OCI-M1 (cell line): ENCODE data around the gene PDE4D.

Experiments used
- DNase-seq: peaks from one replicate; lab custom pipeline; 2025; lab: John Stamatoyannopoulos, UW

PDE4D gene

DNA sequence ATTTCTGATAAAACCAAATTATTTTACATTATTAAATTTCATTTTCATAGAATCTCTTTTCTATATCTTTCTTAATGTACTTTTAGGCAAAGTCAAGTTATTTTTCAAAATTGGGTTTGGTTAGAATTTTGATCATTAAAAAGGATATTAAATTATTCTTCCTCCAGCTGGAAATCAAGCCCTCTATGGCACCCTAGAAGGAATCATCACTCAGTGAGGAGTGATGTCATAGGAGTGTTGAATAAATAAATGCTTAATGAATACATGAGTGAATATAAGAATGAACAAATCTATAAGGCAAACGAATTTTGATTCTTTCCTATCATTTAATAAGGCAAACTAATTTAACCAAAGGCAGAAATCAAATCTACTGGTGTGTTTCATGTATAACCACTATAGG lies 639.9 kb downstream of the PDE4D start:
- DNase-seq = no peak

DNA sequence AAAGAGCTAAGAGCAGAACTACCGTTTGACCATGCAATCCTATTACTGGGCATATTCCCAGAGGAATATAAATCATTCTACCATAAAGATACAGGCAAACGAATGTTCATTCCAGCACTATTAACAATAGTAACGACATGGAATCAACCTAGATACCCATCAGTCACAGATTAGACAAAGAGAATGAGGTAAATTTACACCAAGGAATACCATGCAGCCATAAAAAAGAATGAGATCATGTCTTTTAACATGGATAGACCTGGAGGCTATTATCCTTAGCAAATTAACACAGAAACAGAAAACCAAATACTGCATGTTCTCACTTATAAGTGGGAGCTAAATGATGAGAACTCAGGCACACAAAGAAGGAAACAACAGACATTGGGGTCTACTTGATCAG lies 641.9 kb downstream of the PDE4D start:
- DNase-seq = no peak

DNA sequence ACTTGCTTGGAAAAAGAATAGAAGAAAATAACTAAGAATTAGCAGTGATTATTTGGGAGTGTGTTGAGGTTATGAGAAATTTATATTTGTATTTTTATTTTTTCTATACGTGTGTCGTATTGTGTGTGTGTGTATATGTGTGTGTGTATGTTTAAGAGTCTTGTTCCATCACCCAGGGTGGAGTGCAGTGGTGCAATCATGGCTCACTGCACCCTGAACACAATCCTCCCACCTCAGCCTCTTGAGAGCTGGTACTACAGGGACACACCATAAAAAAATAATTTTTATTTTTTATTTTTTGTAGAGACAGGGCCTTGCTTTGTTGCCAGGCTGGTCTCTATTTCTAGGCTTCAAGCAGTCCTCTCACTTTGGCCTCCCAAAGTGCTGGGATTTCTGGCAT lies 643.8 kb downstream of the PDE4D start:
- DNase-seq = no peak

DNA sequence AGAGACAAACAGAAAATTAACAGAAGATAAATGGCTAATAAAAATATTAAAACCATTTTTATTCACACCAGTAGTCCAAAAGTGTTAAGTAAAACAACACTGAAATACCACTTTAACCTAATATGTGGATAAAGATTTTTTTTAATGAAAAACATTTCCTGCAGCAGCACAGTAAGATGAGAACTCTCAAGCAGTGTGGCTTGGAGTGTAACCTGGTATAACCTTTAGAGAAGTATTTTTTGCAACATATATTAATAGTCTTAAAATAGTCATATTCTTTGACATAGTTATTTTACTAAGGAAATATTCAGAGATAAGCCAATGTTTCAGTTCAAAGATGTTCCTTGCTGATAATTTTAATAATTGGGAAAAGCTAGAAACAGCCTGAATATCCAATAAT lies 644.4 kb downstream of the PDE4D start:
- DNase-seq = no peak

DNA sequence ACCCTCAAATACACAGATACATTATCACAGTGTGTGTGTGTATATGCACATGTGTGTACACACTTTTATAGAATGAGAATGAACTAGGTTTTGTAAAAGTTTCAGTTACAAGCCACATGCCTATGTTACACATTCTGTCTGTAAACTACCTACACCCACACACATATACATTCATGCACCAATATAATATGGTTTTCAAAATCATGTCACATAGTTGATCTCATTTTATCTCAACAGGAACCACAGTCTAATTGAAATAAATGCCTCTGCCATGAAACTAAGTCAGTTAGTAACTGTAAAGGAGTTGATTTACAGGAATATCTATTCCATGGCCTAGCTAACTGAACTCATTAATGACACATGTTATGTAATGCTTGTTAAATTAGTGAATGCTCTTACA lies 646.6 kb downstream of the PDE4D start:
- DNase-seq = no peak

DNA sequence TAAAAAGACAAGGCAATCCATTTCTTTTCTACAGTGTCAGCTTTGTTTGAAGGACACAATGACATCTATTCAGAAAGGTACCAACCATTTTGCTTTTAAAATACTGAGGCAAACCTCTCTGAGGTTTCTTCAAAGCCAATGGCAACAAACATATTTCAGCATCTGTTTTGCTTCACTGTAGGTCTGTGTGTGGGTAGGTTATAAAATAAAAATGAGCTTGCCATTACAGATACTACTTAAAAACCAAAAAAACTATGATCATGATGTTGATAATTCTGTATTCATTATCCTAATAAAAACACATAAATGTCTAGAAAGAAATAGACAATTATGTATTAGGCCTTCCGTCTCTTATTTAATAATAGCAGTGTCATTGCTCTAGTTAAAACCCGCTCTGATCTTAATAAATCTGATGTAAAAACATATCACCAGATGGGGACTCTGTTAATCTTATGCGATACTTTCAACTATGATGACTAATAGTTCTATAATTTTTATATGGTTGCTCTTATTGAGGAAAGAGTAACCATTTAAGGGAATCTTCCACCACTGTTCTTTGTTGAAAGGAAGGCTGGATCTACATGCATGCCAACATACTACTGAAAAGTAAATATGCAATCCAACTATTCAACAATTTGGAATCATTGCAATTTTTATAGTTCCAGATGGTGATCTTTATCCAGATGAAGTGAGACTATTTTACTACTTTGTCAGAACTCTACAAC lies 647.2 kb downstream of the PDE4D start:
- DNase-seq = no peak

DNA sequence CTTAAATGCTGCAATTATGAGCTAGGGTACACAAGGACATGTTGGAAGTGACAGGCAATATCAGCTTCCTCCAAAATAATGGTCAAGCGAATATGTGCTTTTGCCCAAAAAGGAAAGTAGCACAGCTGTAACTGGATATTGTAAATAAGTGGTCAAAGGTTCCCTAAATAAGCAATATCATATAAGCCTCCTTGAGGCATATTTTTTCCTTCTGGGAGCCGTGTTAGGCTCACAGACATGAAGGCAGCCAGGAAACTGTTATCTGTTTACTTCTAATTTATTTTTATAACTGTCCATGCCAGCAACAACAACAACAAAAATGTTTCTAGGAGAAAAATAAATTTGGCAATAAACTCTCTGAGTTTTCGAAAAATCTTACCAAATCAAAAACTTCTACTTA lies 648.3 kb downstream of the PDE4D start:
- no peak for DNase-seq

DNA sequence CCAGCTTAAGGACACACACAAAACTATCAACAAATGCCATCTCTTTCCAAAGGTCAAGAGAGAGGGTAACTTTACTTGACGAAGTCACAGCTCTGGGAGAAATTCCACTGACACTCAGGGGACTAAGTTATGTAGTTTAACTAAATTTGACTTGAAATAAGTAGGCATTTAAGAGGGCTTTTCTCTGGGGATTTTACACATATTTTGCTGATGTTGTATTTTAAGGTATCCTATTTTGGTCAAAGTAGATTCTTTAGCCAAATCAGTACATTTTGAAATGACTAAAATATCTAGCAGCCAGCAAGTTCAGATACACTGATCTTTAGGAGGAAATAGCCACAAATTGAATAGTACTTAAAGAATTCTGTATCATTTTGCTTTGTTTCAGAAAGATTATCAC lies 652.0 kb downstream of the PDE4D start:
- DNase-seq = no peak

DNA sequence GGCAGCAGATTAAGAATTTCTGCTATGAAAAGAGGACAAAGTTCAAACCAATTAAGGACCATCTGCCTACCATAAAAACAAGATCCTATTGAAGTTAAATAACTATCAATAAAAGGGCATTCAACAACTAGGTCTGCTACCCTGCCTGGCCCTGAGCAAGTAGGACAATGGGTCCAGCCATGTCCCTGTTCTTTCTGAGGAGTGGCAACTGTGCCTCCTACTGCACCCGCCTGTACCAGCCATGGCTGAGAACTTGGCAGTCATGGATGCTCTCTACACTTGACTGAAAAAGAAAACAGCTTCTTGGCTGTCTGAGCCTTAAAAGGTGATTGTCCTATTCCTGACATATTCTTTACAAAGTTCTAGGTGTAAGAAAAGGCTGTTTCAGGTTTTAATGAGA lies 652.4 kb downstream of the PDE4D start:
- no peak for DNase-seq

DNA sequence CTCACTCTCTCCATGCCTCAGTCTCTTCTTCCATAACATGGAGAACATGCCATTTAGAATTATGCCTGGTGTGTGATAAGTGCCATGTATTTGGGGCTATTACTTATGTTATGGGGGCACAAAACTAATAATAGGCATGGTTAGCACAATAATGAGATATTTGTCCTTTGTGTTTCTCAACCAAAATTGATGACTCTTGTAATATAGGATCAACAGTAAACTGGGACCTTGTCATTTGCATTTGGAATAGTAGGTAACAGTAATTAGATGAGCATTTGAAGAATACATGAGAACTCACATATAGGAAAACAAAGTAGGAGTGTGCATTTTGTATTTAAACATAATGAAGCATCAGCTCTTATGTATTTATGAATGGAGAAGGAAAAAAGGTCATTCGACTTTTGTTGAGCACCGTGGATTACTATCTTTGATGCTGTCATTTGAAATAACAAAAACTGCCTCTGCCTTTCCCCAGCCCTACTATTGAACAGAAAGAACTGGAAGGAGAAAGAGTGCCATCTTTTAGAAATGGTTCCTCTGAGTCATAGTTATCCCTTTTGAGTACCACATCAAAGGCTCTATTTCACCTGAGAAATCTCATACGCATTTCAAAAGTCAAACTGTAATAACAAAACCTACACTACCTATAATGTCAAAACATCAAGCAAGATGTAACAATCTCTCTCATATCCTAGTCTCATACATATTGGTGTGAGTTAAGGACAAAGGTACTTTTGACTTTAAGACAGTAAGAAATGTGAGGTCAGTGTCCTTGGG lies 655.2 kb downstream of the PDE4D start:
- DNase-seq = no peak

DNA sequence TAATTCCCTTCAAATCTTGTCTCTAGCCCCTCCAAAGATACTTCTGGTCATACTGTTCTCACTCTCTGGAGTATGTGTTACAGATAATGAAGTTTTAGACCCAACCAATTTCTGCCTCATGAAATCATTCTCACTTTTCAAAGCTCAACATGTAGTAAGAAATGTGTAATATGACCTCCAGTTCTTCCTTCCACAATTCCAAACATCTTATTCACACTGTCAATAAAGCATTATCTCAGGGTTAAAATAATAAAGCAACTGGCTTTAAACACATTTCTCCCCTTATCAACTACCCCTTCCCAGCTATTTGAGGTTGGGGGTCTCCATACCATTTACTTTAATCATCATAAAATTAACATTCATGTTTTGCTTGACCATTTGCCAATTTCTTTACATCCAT lies 656.5 kb downstream of the PDE4D start:
- DNase-seq = no peak

DNA sequence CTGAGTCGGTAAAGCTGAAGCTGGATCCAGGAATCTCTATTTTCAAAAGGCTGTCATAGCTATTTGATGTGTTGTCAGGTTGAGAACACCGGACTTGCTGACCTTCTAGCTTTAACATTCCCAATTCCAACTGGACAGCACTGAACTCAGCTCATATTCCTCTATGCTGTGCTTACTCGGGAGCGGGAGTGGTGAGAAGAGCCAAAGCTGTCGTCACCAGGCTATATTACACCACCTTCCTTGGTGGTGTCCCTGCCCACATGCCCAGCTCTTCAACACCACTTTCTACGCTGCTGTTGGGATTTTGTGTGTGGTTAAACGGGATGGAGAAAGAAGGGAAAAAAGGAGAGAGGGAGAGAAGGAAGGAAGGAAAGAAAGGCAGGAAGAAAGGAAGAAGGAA lies 657.1 kb downstream of the PDE4D start:
- no peak for DNase-seq

DNA sequence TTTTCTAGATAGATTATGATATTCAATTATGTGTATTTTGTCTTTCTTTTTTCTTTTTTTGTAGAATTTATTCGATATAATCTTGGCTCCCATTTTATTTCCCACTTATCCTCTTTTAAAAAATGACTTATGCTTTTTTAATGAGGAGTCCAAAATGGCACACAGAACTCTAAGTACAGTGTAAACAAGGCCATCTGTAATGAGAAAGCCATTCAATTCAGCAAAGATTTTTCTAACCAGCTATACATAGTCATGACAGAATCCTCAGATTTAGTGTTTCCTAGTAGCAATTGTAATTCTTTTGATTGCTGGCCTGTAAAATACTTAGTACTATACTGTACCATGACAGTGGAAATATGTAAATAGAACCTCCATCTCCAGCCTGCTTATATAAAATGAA lies 659.3 kb downstream of the PDE4D start:
- DNase-seq = no peak

DNA sequence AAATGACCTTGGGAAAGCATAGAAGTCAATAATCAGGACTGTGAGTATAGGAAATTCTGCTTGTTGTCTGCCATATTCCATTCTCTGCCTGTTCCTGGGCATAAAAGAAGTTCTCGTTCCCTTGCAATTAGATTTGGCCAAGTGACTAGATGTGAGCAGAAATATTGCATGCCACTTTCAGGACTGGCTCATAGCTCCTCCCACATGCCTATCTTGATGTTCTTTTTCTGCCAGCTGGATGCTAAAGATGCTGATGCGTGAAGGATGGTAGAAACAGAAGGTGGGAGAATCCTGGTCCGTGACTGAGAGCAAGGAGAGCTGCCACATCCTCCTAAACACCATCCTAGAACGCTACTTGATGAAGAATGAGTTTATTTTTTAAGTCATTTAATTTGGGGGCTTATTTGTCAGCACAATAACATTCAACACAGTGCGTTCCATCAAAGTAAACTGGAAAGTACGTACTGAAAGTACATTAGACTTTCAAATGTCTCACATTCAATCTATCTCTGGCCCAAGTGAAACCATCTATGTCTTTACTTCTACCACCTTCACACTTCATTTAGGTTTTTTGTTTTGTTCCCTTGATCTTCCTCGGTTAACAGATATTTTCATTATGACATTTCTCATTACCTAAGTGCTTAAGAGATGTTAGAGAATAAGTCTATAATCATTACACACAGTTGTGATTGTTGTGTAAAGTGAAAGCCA lies 662.1 kb downstream of the PDE4D start:
- DNase-seq = no peak

DNA sequence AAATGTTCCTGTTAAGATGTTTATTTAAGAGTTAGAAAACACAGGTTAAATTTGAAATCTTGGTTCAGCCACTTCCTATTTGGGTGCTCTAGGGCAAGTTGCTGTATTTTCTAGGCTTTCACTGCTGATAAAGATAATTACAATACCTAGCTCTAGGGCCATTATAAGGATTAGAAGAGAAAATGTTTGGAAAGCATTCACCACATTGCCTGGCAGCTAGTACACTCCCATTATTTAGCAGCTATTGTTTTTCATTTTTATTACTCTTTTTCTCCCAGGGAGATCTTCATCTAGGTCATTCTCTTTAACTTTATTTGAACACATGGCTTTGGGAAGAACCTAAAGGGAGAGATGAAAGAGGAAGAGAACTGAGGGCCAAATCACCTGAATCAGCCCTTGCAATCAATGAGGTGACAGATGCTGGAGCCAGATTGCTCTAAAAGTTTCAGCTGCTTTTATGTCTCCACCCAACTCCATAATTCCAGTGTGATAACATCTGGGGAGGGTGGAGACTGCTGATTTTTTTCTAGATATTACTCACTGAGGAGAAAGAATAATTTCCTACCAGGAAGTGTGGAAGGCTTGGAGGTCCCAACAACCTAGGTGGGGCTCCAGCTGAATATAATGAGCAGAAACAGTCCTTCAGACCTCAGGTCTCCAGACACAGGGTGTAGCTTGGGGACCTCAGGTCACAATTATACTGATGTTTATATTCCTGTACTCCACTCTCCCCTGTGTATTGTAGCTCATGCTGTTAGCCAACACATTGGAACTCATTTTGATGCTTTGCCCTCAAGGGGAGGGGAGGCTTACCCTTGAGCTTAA lies 670.6 kb downstream of the PDE4D start:
- DNase-seq = no peak

DNA sequence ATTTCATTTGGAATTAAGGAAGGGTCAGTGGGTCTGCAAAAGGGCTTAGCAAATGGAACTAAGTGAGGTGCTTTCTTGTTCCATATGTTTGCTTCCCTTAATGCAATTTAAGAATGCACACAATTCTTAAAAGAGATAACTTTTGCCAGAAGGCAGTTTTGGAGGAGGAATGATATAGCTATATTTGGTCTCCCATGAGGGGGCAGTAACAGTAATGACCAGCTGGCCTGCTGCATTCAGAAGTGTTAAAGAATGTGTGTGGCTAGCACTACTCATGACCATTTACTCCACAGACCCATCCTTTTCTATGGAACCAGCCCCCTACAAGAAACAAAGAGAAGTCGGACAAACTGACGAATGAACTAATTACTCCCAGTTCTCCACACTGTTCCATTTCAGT lies 671.8 kb downstream of the PDE4D start:
- DNase-seq = peak; percentile 19

DNA sequence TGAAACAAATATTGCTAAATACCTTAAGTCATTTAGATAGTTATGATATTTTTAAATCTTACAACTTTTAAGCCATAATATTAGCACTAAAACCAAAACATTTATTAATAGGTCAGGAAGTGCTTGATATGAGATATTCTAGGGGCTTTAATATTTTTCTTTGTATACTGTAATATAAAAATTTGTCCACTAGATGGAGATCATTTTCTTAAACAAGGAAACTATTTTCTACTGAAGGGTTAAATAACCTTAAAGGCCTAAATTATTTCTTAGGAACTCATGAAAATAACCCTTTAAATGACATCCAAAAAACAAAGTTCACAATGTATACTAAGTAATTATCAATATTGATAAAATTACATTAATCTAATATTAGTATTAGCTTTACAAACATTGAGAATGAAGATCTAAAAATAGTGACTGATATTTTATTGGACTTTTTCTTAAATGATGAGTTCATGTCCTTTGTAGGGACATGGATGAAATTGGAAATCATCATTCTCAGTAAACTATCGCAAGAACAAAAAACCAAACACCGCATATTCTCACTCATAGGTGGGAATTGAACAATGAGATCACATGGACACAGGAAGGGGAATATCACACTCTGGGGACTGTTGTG lies 675.0 kb downstream of the PDE4D start:
- peak; percentile 58 for DNase-seq

DNA sequence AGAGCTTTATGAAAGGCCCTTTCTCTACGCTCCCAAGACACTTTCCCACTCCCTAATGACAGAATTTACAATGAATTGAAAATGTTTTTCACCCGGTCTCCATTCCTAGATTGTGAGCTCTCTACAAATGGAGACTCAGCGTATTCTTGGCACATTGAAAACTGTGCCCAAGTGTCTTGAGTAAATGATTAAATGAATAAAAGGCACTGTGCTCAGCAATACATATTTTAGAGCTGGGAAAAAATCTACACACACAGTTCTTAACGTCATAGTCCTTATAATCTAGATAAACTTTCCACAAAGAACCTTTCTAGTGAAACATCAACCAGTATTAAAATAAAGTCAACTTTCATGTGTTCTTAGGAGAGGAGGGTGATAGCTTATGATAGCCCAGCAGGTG lies 676.7 kb downstream of the PDE4D start:
- no peak for DNase-seq

DNA sequence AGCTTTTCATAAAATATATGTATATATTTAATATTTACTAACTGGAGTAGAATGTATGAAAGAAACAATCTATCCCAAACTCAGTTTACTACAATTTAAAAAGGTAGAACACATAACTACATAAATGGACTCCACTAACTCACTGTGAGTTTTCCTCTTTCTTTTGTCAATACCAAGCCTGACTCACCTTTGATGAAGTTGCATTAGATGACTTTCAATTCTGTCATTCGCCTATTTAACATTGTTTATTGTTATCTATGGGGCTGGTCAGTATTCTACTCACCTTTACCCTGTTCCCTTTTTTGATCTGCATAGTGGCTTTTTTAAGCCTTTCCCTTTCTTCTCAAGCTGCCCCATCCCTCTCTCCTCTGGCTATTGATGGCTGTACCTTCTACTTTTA lies 680.9 kb downstream of the PDE4D start:
- no peak for DNase-seq

DNA sequence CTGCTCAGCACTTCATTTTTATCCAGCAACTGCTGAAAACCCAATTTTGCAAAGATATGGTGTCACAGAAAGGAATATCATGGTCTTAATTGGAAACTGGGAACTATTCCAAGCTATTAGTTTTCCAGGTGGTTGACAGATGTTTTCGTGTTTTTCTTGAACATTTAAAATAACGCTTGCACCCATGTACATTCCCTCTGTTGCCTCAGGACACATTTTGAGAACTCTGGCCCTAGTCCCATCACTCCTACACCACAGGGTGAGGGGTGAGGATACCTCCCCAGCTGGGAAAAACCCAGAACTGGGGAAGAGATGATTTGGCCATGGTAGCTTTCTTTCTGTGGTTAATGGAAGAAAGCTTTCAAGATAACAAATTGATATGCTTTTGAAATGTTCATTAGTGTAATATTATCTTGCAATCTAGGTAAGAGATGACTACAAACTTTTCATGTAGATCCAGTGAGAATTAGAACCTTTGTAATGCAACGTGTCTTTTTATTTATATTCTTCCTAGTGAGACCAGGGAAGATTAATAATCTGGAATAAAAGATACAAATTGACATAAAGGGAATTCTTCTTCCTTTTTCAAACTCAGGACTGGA lies 683.7 kb downstream of the PDE4D start:
- DNase-seq = no peak

DNA sequence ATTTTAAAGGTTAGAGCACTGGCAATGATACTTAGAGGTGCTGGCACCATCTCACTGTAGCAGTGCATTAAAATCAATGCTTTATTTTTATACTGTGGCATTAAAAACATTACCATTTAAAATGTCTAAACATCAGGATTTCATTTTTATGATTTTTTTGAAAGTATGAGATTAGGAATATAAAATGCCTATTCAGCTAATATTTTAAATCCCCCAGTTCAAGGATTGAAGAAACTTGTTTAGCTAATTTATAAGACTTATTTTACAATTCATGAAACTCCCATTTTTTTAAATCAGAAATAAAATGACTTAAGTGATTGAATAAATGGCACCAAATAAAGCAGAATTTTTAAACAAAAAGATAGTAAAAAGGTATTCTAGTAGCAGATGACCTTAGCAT lies 685.1 kb downstream of the PDE4D start:
- DNase-seq = no peak
